Retinal pigment epithelial cell (primary cell): Measurements from ENCODE around the gene PLSCR3.
"Not testable (repeated sequence)": the region's sequence is repeated elsewhere in the genome, so short reads cannot be mapped to it uniquely, and the experiment has no call there.

ENCODE experiments used
- DNase-seq: peaks from one replicate; pipeline ENCODE4 v3.0.0-alpha.2; 2010; ENCODE audit warnings: low read depth
- H3K4me3 ChIP-seq: 2 replicates; pipeline ENCODE4 v1.5.1; 2011; ENCODE audit warnings: mild to moderate bottlenecking, low read length, control low read depth, moderate library complexity
- CTCF ChIP-seq: conservative IDR thresholded peaks from 2 replicates; pipeline ENCODE4 v1.5.1; 2011; ENCODE audit warnings: low read depth, low read length, control low read depth, inconsistent platforms

Gene PLSCR3

GRCh38 chr17:7367918-7368598, 26.3 kb downstream of the PLSCR3 start:
- H3K4me3 ChIP-seq: no peak overlapping the region

GRCh38 chr17:7367083-7367482, 27.2 kb downstream of the PLSCR3 start:
- no peak for DNase-seq
- TF ChIP-seq CTCF: no peak

More at GRCh38 chr17:7367918-7368598, 26.3 kb downstream of the PLSCR3 start:
- no peak for TF ChIP-seq CTCF
- DNase-seq: no peak

GRCh38 chr17:7365963-7366362, 28.4 kb downstream of the PLSCR3 start:
- not testable (repeated sequence) for DNase-seq, H3K4me3 ChIP-seq

More at GRCh38 chr17:7367083-7367482, 27.2 kb downstream of the PLSCR3 start:
- H3K4me3 ChIP-seq: no peak overlapping the region

GRCh38 chr17:7363311-7363710, 31.0 kb downstream of the PLSCR3 start:
- no peak for TF ChIP-seq CTCF
- no peak for DNase-seq
- H3K4me3 ChIP-seq: no peak overlapping the region

- no peak for TF ChIP-seq CTCF
- no peak for DNase-seq
- no peak overlapping the region for H3K4me3 ChIP-seq
These were observed 32.4 kb downstream of the PLSCR3 start for GRCh38 chr17:7361906-7362305.

- DNase-seq: no peak
- no peak overlapping the region for H3K4me3 ChIP-seq
- no peak for TF ChIP-seq CTCF
These were observed 36.9 kb downstream of the PLSCR3 start for GRCh38 chr17:7357381-7357780.

GRCh38 chr17:7356756-7357155, 37.6 kb downstream of the PLSCR3 start:
- no peak for DNase-seq
- no peak for TF ChIP-seq CTCF
- no peak overlapping the region for H3K4me3 ChIP-seq
